Esophagus squamous epithelium (tissue), 4 donors: ENCODE data around the gene INTS13.

Experiments
- POLR2A ChIP-seq, 4 donors: fragments of 450-650 bp; IDR thresholded peaks; one replicate each; pipeline ENCODE4 v1.6.1; 2017; ENCODE audit warnings: antibody characterized with exemption in 4 of 4, mild to moderate bottlenecking in 4 of 4, moderate library complexity in 3 of 4
- TF ChIP-seq, protein P1 (sequence below), 6 experiments: fragments of 450-650 bp in 4 of 6; fragments of 200-600 bp in 2 of 6; sonication (generic) in 2 of 6; IDR thresholded peaks; one replicate each; pipeline ENCODE4 v1.5.1; 2016 to 2019; ENCODE audit warnings: antibody characterized with exemption in 6 of 6, mild to moderate bottlenecking in 4 of 6, moderate library complexity in 4 of 6

GRCh38 chr12:26971963-26972362, 34.2 kb upstream of the INTS13 start:
- TF ChIP-seq, protein P1, sequence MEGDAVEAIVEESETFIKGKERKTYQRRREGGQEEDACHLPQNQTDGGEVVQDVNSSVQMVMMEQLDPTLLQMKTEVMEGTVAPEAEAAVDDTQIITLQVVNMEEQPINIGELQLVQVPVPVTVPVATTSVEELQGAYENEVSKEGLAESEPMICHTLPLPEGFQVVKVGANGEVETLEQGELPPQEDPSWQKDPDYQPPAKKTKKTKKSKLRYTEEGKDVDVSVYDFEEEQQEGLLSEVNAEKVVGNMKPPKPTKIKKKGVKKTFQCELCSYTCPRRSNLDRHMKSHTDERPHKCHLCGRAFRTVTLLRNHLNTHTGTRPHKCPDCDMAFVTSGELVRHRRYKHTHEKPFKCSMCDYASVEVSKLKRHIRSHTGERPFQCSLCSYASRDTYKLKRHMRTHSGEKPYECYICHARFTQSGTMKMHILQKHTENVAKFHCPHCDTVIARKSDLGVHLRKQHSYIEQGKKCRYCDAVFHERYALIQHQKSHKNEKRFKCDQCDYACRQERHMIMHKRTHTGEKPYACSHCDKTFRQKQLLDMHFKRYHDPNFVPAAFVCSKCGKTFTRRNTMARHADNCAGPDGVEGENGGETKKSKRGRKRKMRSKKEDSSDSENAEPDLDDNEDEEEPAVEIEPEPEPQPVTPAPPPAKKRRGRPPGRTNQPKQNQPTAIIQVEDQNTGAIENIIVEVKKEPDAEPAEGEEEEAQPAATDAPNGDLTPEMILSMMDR (IDR thresholded peaks at IDR 0.05), result no peak
- no peak for TF ChIP-seq POLR2A (IDR thresholded peaks at IDR 0.05)
